Lower leg skin (tissue), 3 donors: ENCODE results near the gene SPDYE1.
"Not testable (repeated sequence)": the region's sequence is repeated elsewhere in the genome, so short reads cannot be mapped to it uniquely, and the experiment has no call there.

ENCODE experiments used
- CTCF ChIP-seq, 3 donors: fragments of 450-650 bp; IDR thresholded peaks; one replicate each; pipeline ENCODE4 v1.5.1; 2016; ENCODE audit warnings: antibody characterized with exemption in 3 of 3, mild to moderate bottlenecking in 3 of 3, moderate library complexity in 2 of 3
- POLR2A ChIP-seq, 2 donors: fragments of 450-650 bp; IDR thresholded peaks; one replicate each; pipeline ENCODE4 v1.6.1; 2016 to 2017; ENCODE audit warnings: antibody characterized with exemption in 2 of 2, mild to moderate bottlenecking in 1 of 2, moderate library complexity in 1 of 2

DNA sequence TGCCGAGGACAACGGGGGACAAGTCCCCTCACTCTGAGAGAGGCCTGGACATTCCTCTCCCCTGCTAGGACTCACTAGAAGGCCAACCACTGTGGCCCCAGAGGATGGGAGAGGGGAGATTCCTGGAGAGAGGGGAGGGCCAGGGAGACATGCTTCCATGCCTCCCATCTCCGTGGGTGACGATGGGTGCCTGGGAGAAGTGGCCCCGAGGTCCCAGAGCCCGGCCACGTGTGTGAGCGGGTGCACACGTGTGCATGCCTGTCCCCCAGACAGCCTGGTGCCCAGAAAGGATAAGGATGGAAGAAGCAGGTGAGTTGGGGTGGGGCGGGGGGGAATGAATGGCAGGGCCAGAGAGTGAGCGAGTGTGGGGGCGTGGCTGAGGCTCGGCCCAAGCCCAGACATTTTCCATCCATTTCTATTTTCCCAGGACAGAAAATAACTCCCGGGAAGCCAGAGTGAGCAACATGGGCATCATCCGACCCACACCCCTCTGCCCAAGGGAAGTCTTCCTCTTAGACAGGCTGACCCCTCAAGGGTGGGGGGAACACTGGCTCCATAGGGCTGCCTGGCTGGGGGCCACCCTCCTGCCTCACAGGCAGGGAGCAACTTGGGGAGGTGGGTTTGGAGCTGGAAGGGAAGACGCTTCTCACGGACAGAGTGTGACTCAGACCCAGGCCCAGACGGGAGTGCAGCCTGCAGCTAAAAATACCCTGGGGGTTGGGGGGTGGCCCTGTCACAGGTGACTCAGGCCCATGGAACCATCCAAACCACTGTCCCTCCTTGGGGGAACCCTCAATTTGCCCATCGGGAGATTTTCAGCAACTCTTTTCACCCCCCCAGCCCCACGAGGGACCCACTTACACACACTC is 29.3 kb upstream of the SPDYE1 start:
- TF ChIP-seq CTCF, POLR2A (IDR thresholded peaks at IDR 0.05): not testable (repeated sequence)
